Measurements from ENCODE around the gene VPS52.
A peak's percentile ranks its signal among the peaks of the same experiment; 100 is the strongest.

VPS52 gene

GRCh38 chr6:33319939-33320314 lies 48.3 kb upstream of the VPS52 start:
- no peak overlapping the region for H3K9ac ChIP-seq (ENCODE audit: low read depth, low read length, poor library complexity)
- H2AFZ ChIP-seq (ENCODE audit: low read length): no peak overlapping the region
- H3K9me3 ChIP-seq (replicated peaks in 1 of 2; ENCODE audit: control insufficient read depth in 2 of 2, insufficient read depth in 1 of 2, low read depth in 1 of 2, low read length in 2 of 2): no peaks in the 10 kb centered on the region
- no peak overlapping the region for H3K18ac ChIP-seq (ENCODE audit: low read length)
- WGBS, 2 donors (ENCODE audit: extremely low coverage in 2 of 2, insufficient read length in 2 of 2, insufficient replicate concordance in 1 of 2): no CpG with 5 or more reads among the region's 3 CpGs
- H3K23ac ChIP-seq (ENCODE audit: low read depth, low read length, poor library complexity): no peak overlapping the region
- no peak overlapping the region for H2BK12ac ChIP-seq (ENCODE audit: low read length)
- H2AK5ac ChIP-seq (ENCODE audit: low read depth, low read length): no peak overlapping the region
- DNase-seq (ENCODE audit: low spot score): no peak
- H3K27me3 ChIP-seq (ENCODE audit: control insufficient read depth in 3 of 3, insufficient read depth in 3 of 3, low read depth in 1 of 3, low read length in 3 of 3): no peaks in the 10 kb centered on the region
- H3K4me2 ChIP-seq (ENCODE audit: insufficient read depth, low read length, poor library complexity, severe bottlenecking): no peak overlapping the region
- no peak overlapping the region for H4K91ac ChIP-seq (ENCODE audit: low read depth, low read length, poor library complexity)
- H2BK15ac ChIP-seq (ENCODE audit: low read length): no peak overlapping the region
- H3K36me3 ChIP-seq (replicated peaks in 1 of 2; ENCODE audit: control insufficient read depth in 2 of 2, insufficient read depth in 2 of 2, low read length in 2 of 2): peaks cover 30 to 50% of the 10 kb centered on the region in 2 donors
- no peak overlapping the region for H4K8ac ChIP-seq (ENCODE audit: low read depth, low read length)
- H3K79me1 ChIP-seq (ENCODE audit: low read depth, low read length): peaks cover 8% of the 10 kb centered on the region
- no peak overlapping the region for H2BK120ac ChIP-seq (ENCODE audit: low read depth, low read length)
- no peak overlapping the region for H3K27ac ChIP-seq (replicated peaks; ENCODE audit: low read length)
- H3K14ac ChIP-seq (ENCODE audit: low read length): no peak overlapping the region
- no peak overlapping the region for H2BK5ac ChIP-seq (ENCODE audit: low read length)
- H3K4me3 ChIP-seq (ENCODE audit: low read length in 2 of 2): no peak overlapping the region
- H3K4ac ChIP-seq (ENCODE audit: low read length): no peak overlapping the region
- H3K4me1 ChIP-seq (ENCODE audit: control insufficient read depth in 2 of 2, insufficient read depth in 1 of 2, low read depth in 1 of 2, low read length in 2 of 2): peaks cover 23 to 33% of the 10 kb centered on the region in 2 donors

DNA sequence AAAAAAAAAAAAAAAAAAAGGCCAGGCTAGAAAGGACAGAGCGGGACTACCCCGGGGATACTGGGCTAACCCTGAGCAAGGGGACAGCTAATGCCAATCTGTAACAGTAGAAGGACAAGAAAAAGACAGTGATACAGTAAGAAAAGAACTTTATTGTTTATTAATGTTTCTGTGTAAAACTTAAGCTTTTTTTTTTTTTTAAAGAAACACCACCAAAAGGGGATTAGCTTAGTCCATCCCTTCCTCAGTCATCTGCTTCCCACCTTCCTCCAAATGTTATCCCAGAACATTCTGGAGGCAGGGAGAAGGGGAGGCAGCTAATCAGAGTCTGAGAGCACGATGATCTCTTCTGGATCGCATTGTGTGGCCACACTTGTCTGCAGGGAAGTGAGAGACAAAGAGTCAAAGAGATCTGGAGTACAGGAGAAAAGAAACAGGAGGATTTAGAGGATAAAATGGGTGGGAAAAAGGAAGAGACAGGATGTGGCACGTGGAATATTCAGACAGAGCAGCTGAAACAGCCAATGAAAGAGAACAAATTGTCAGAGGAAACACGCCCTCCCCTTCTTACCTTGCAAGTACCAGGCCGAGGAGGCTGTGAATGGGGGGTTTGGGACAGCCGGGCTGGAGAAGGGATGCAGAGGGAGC lies 46.9 kb upstream of the VPS52 start:
- Histone ChIP-seq H3K9ac (ENCODE audit: low read depth, low read length, poor library complexity) (no peak overlapping the region), H3K79me1 (ENCODE audit: low read depth, low read length) (peaks cover 10% of the 10 kb centered on the region), H4K8ac (ENCODE audit: low read depth, low read length) (no peak overlapping the region), H2AK5ac (ENCODE audit: low read depth, low read length) (no peak overlapping the region), H3K27ac (replicated peaks; ENCODE audit: low read length) (peak overlapping the region; percentile 95), H3K4me3 (ENCODE audit: low read length in 2 of 2) (peak overlapping the region in 1 of 2 donors; percentile 53), H3K27me3 (ENCODE audit: control insufficient read depth in 3 of 3, insufficient read depth in 3 of 3, low read depth in 1 of 3, low read length in 3 of 3) (peaks cover 0 to 3% (median 0%) of the 10 kb centered on the region in 3 experiments), H2BK5ac (ENCODE audit: low read length) (no peak overlapping the region), H3K18ac (ENCODE audit: low read length) (no peak overlapping the region), H4K91ac (ENCODE audit: low read depth, low read length, poor library complexity) (no peak overlapping the region), H3K4ac (ENCODE audit: low read length) (no peak overlapping the region), H3K4me1 (ENCODE audit: control insufficient read depth in 2 of 2, insufficient read depth in 1 of 2, low read depth in 1 of 2, low read length in 2 of 2) (peaks cover 24 to 34% of the 10 kb centered on the region in 2 donors), H3K4me2 (ENCODE audit: insufficient read depth, low read length, poor library complexity, severe bottlenecking) (peak overlapping the region; percentile 70), H2BK12ac (ENCODE audit: low read length) (no peak overlapping the region), H3K14ac (ENCODE audit: low read length) (no peak overlapping the region), H3K23ac (ENCODE audit: low read depth, low read length, poor library complexity) (no peak overlapping the region), H3K36me3 (replicated peaks in 1 of 2; ENCODE audit: control insufficient read depth in 2 of 2, insufficient read depth in 2 of 2, low read length in 2 of 2) (peaks cover 30 to 50% of the 10 kb centered on the region in 2 donors), H2BK15ac (ENCODE audit: low read length) (no peak overlapping the region), H2BK120ac (ENCODE audit: low read depth, low read length) (no peak overlapping the region), H2AFZ (ENCODE audit: low read length) (peak overlapping the region; percentile 75), H3K9me3 (replicated peaks in 1 of 2; ENCODE audit: control insufficient read depth in 2 of 2, insufficient read depth in 1 of 2, low read depth in 1 of 2, low read length in 2 of 2) (no peaks in the 10 kb centered on the region)
- no CpG with 5 or more reads among the region's 8 CpGs for WGBS, 2 donors (ENCODE audit: extremely low coverage in 2 of 2, insufficient read length in 2 of 2, insufficient replicate concordance in 1 of 2)
- DNase-seq (ENCODE audit: low spot score): no peak

- no peak within 1 kb of the TSS for H2BK5ac ChIP-seq (ENCODE audit: low read length)
- no peak within 1 kb of the TSS for H4K91ac ChIP-seq (ENCODE audit: low read depth, low read length, poor library complexity)
- H2AFZ ChIP-seq (ENCODE audit: low read length): peak within 1 kb of the TSS; percentile 75
- H3K23ac ChIP-seq (ENCODE audit: low read depth, low read length, poor library complexity): peak within 1 kb of the TSS; percentile 19
- peak within 1 kb of the TSS; percentile 66 for H3K18ac ChIP-seq (ENCODE audit: low read length)
- peak within 1 kb of the TSS; percentile 53 to 87 for H3K4me3 ChIP-seq (ENCODE audit: low read length in 2 of 2)
- H3K79me1 ChIP-seq (ENCODE audit: low read depth, low read length): peaks cover 10% of the 10 kb centered on the region
- no CpG with 5 or more reads among the region's 44 CpGs for WGBS, 2 donors (ENCODE audit: extremely low coverage in 2 of 2, insufficient read length in 2 of 2, insufficient replicate concordance in 1 of 2)
- H3K36me3 ChIP-seq (replicated peaks in 1 of 2; ENCODE audit: control insufficient read depth in 2 of 2, insufficient read depth in 2 of 2, low read length in 2 of 2): peaks cover 30 to 50% of the 10 kb centered on the region in 2 donors
- peak within 1 kb of the TSS; percentile 16 for H2BK15ac ChIP-seq (ENCODE audit: low read length)
- peak within 1 kb of the TSS; percentile 63 for H3K9ac ChIP-seq (ENCODE audit: low read depth, low read length, poor library complexity)
- peak; percentile 100 for DNase-seq (ENCODE audit: low spot score)
- peaks cover 0 to 6% (median 0%) of the 10 kb centered on the region in 3 experiments for H3K27me3 ChIP-seq (ENCODE audit: control insufficient read depth in 3 of 3, insufficient read depth in 3 of 3, low read depth in 1 of 3, low read length in 3 of 3)
- no peak within 1 kb of the TSS for H3K14ac ChIP-seq (ENCODE audit: low read length)
- H2BK12ac ChIP-seq (ENCODE audit: low read length): no peak within 1 kb of the TSS
- H2AK5ac ChIP-seq (ENCODE audit: low read depth, low read length): peak within 1 kb of the TSS; percentile 19
- no peak within 1 kb of the TSS for H2BK120ac ChIP-seq (ENCODE audit: low read depth, low read length)
- H3K4ac ChIP-seq (ENCODE audit: low read length): no peak within 1 kb of the TSS
- peaks cover 23 to 39% of the 10 kb centered on the region in 2 donors for H3K4me1 ChIP-seq (ENCODE audit: control insufficient read depth in 2 of 2, insufficient read depth in 1 of 2, low read depth in 1 of 2, low read length in 2 of 2)
- H4K8ac ChIP-seq (ENCODE audit: low read depth, low read length): no peak within 1 kb of the TSS
- no peaks in the 10 kb centered on the region for H3K9me3 ChIP-seq (replicated peaks in 1 of 2; ENCODE audit: control insufficient read depth in 2 of 2, insufficient read depth in 1 of 2, low read depth in 1 of 2, low read length in 2 of 2)
- H3K27ac ChIP-seq (replicated peaks; ENCODE audit: low read length): peak within 1 kb of the TSS; percentile 95
- H3K4me2 ChIP-seq (ENCODE audit: insufficient read depth, low read length, poor library complexity, severe bottlenecking): peak within 1 kb of the TSS; percentile 70
Observed at GRCh38 chr6:33317669-33318425, 46.2 kb upstream of the VPS52 start, which contains the start of gene ZBTB22. Gene ZBTB22, minus strand, starts transcription at chr6:33317744. Its CDS starts 828 bp downstream, at chr6:33316916.

DNA sequence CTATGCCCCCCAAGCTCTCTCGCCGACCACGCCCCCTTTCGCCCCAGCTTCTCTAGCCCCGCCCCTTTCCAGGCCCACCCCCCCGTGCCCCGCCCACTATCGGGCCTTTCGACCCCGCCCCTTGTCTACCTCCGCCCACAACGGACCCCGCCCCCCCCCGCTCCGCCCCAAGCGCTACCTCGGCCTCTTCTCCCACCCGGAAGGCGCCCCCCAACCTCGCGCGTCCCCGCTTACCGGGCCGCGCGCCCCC lies 45.7 kb upstream of the VPS52 start:
- peaks cover 10% of the 10 kb centered on the region for H3K79me1 ChIP-seq (ENCODE audit: low read depth, low read length)
- no peak overlapping the region for H3K4ac ChIP-seq (ENCODE audit: low read length)
- H3K36me3 ChIP-seq (replicated peaks in 1 of 2; ENCODE audit: control insufficient read depth in 2 of 2, insufficient read depth in 2 of 2, low read length in 2 of 2): peaks cover 30 to 50% of the 10 kb centered on the region in 2 donors
- H2AK5ac ChIP-seq (ENCODE audit: low read depth, low read length): no peak overlapping the region
- H3K4me1 ChIP-seq (ENCODE audit: control insufficient read depth in 2 of 2, insufficient read depth in 1 of 2, low read depth in 1 of 2, low read length in 2 of 2): peaks cover 26 to 41% of the 10 kb centered on the region in 2 donors
- H3K14ac ChIP-seq (ENCODE audit: low read length): no peak overlapping the region
- H3K4me2 ChIP-seq (ENCODE audit: insufficient read depth, low read length, poor library complexity, severe bottlenecking): peak overlapping the region; percentile 43
- no peak overlapping the region for H2BK120ac ChIP-seq (ENCODE audit: low read depth, low read length)
- WGBS, 2 donors (ENCODE audit: extremely low coverage in 2 of 2, insufficient read length in 2 of 2, insufficient replicate concordance in 1 of 2): no CpG with 5 or more reads among the region's 27 CpGs
- H3K27ac ChIP-seq (replicated peaks; ENCODE audit: low read length): peak overlapping the region; percentile 95
- H2AFZ ChIP-seq (ENCODE audit: low read length): peak overlapping the region; percentile 75
- H3K4me3 ChIP-seq (ENCODE audit: low read length in 2 of 2): peak overlapping the region; percentile 53 to 59
- no peak overlapping the region for H3K18ac ChIP-seq (ENCODE audit: low read length)
- H4K8ac ChIP-seq (ENCODE audit: low read depth, low read length): no peak overlapping the region
- H3K27me3 ChIP-seq (ENCODE audit: control insufficient read depth in 3 of 3, insufficient read depth in 3 of 3, low read depth in 1 of 3, low read length in 3 of 3): peaks cover 0 to 9% (median 0%) of the 10 kb centered on the region in 3 experiments
- H3K9me3 ChIP-seq (replicated peaks in 1 of 2; ENCODE audit: control insufficient read depth in 2 of 2, insufficient read depth in 1 of 2, low read depth in 1 of 2, low read length in 2 of 2): no peaks in the 10 kb centered on the region
- no peak overlapping the region for H2BK15ac ChIP-seq (ENCODE audit: low read length)
- no peak overlapping the region for H2BK5ac ChIP-seq (ENCODE audit: low read length)
- DNase-seq (ENCODE audit: low spot score): no peak
- H4K91ac ChIP-seq (ENCODE audit: low read depth, low read length, poor library complexity): no peak overlapping the region
- no peak overlapping the region for H3K9ac ChIP-seq (ENCODE audit: low read depth, low read length, poor library complexity)
- H2BK12ac ChIP-seq (ENCODE audit: low read length): no peak overlapping the region
- no peak overlapping the region for H3K23ac ChIP-seq (ENCODE audit: low read depth, low read length, poor library complexity)

Data from neuronal stem cell (in vitro differentiated cells).